Endothelial cell of umbilical vein (primary cell): ENCODE data around the gene SYNE1. TPM values are rescaled to one million over a fixed set of nuclear protein-coding genes. Genes with fewer than 3 reads are reported as not detected.

Source experiments
- BruUV-seq: library from RNA; stranded (reverse); fragments of 400-500 nt; replicated peaks from 2 replicates; lab custom pipeline; 2021; lab: Mats Ljungman, UMichigan
- CTCF ChIA-PET: fragments of 300-600, 350-600 bp; sonication (Branson Sonifier 250); formaldehyde crosslinking; loops from one replicate; lab custom pipeline; 2021; ENCODE audit warnings: antibody characterized with exemption, inconsistent platforms; lab: Charles Lee
- POLR2A ChIA-PET: fragments of 300-600, 350-600 bp; sonication (Branson Sonifier 250); formaldehyde crosslinking; loops from one replicate; lab custom pipeline; 2021; ENCODE audit warnings: antibody characterized with exemption, inconsistent platforms; lab: Charles Lee
- DNase-seq: peaks from one replicate; pipeline ENCODE4 v3.0.0-alpha.2; 2011; ENCODE audit warnings: low read depth, low spot score
- FAIRE-seq: peaks from 2 replicates; lab custom pipeline; 2011; peaks lifted over from hg19 to GRCh38; lab: Jason Lieb, UNC
- H2AFZ ChIP-seq: 2 replicates; pipeline ENCODE4 v1.6.0; 2012; ENCODE audit warnings: low read depth, low read length, control low read depth, inconsistent platforms
- H3K27ac ChIP-seq: 2 replicates; pipeline ENCODE4 v1.5.1; 2011; ENCODE audit warnings: low read depth, mild to moderate bottlenecking, control low read depth, low read length, moderate library complexity; ENCODE audit not compliant: insufficient read depth
- H3K27me3 ChIP-seq, 2 experiments: 2 replicates each; pipeline versions ENCODE4 v1.6.0 to v1.6.1; 2011; ENCODE audit warnings: low read length in 2 of 2, mixed read lengths in 1 of 2; ENCODE audit not compliant: control insufficient read depth in 2 of 2, insufficient read depth in 2 of 2
- H3K36me3 ChIP-seq, 2 experiments: 2 replicates in 1 of 2; 3 replicates in 1 of 2; pipeline ENCODE4 v1.5.1; 2011; ENCODE audit warnings: low read length in 2 of 2, mild to moderate bottlenecking in 1 of 2, moderate library complexity in 1 of 2; ENCODE audit not compliant: control insufficient read depth in 2 of 2, insufficient read depth in 2 of 2; ENCODE audit errors: extremely low read depth in 1 of 2
- H3K4me1 ChIP-seq: 3 replicates; pipeline ENCODE4 v1.5.1; 2011; ENCODE audit warnings: mild to moderate bottlenecking, low read length; ENCODE audit not compliant: control insufficient read depth, insufficient read depth; ENCODE audit errors: extremely low read depth
- H3K4me2 ChIP-seq: 2 replicates; pipeline ENCODE4 v1.6.1; 2011; ENCODE audit warnings: low read length, control low read depth, mixed read lengths; ENCODE audit not compliant: insufficient read depth
- H3K4me3 ChIP-seq, 3 experiments: fragments of 200-600 bp in 1 of 3; sonication (generic), shearing (Covaris generic) in 1 of 3; replicated peaks in 1 of 3; 2 replicates each; pipeline ENCODE4 v1.5.1; 2011 to 2016; ENCODE audit warnings: control low read depth in 3 of 3, low read length in 3 of 3, mild to moderate bottlenecking in 2 of 3, inconsistent platforms in 1 of 3, low read depth in 1 of 3, moderate library complexity in 1 of 3; ENCODE audit not compliant: insufficient read depth in 1 of 3
- H3K79me2 ChIP-seq: 2 replicates; pipeline ENCODE4 v1.6.0; 2012; ENCODE audit warnings: low read length, inconsistent platforms; ENCODE audit not compliant: control insufficient read depth, insufficient read depth
- H3K9ac ChIP-seq: replicated peaks from 2 replicates; pipeline ENCODE3; 2011; ENCODE audit warnings: low read length, control low read depth; ENCODE audit not compliant: insufficient read depth; ENCODE audit errors: extremely low read depth
- H3K9me1 ChIP-seq: replicated peaks from 3 replicates; pipeline ENCODE4 v1.6.0; 2011; ENCODE audit warnings: mild to moderate bottlenecking, low read length; ENCODE audit not compliant: control insufficient read depth, insufficient read depth; ENCODE audit errors: extremely low read depth
- H3K9me3 ChIP-seq: replicated peaks from 2 replicates; pipeline ENCODE4 v1.5.1; 2012; ENCODE audit warnings: low read length, inconsistent platforms; ENCODE audit not compliant: control insufficient read depth, insufficient read depth
- H4K20me1 ChIP-seq: replicated peaks from 2 replicates; pipeline ENCODE3; 2011; ENCODE audit warnings: mild to moderate bottlenecking, low read length; ENCODE audit not compliant: control insufficient read depth, insufficient read depth; ENCODE audit errors: extremely low read depth
- CTCF ChIP-seq, 2 donors: IDR thresholded peaks; 1 replicate in 1 of 2; 2 replicates in 1 of 2; pipeline ENCODE4 v1.5.1; 2011; ENCODE audit warnings: low read length in 2 of 2, mild to moderate bottlenecking in 2 of 2, moderate library complexity in 2 of 2, control low read depth in 1 of 2, inconsistent platforms in 1 of 2, low read depth in 1 of 2; ENCODE audit not compliant: insufficient read depth in 1 of 2; ENCODE audit errors: extremely low read depth in 1 of 2
- EZH2 ChIP-seq: IDR thresholded peaks from 2 replicates; pipeline ENCODE4 v1.6.1; 2012; ENCODE audit warnings: borderline replicate concordance, low read depth, mild to moderate bottlenecking, moderate library complexity, low read length, inconsistent platforms; ENCODE audit not compliant: severe bottlenecking
- FOS ChIP-seq: IDR thresholded peaks from 2 replicates; pipeline ENCODE4 v1.6.1; 2011; ENCODE audit warnings: mild to moderate bottlenecking, low read length, moderate library complexity, borderline replicate concordance; ENCODE audit not compliant: insufficient read depth
- GATA2 ChIP-seq: IDR thresholded peaks from 2 replicates; pipeline ENCODE4 v1.7.0; 2011; ENCODE audit warnings: low read depth, mild to moderate bottlenecking, moderate library complexity, mixed read lengths, low read length; ENCODE audit not compliant: insufficient read length, insufficient read depth
- JUN ChIP-seq: IDR thresholded peaks from 2 replicates; pipeline ENCODE4 v1.6.1; 2011; ENCODE audit warnings: borderline replicate concordance, low read depth; ENCODE audit not compliant: insufficient read length, insufficient read depth
- MAX ChIP-seq: IDR thresholded peaks from 2 replicates; pipeline ENCODE4 v1.6.1; 2011; ENCODE audit not compliant: insufficient read depth, insufficient read length
- MYC ChIP-seq: IDR thresholded peaks from one replicate; pipeline ENCODE4 v1.6.1; 2011; ENCODE audit warnings: mild to moderate bottlenecking, low read depth, low read length
- POLR2A ChIP-seq: IDR thresholded peaks from 2 replicates; pipeline ENCODE4 v1.6.1; 2012; ENCODE audit warnings: low read depth, mild to moderate bottlenecking, control low read depth, low read length
- POLR2AphosphoS5 ChIP-seq: IDR thresholded peaks from 2 replicates; pipeline ENCODE4 v1.6.1; 2012; ENCODE audit warnings: low read depth, mild to moderate bottlenecking, control low read depth, low read length, moderate library complexity; ENCODE audit not compliant: insufficient read depth
- dilution Hi-C: fragments of 300-500 bp; cut with MboI; formaldehyde crosslinking; loops from one replicate; pipeline ENCODE4 v1.15.0; 2019; ENCODE audit warnings: low sequenced_read_pairs; ENCODE audit not compliant: extremely low pct_ligation_motif_present
- intact Hi-C: fragments of 100-400 bp; cut with micrococcal nuclease; formaldehyde crosslinking; loops from one replicate; pipeline ENCODE4 v1.10.0; 2022
- polyA plus RNA-seq, 4 experiments: library from polyadenylated mRNA; depleted of rRNA in 3 of 4; stranded (reverse) in 3 of 4; unstranded in 1 of 4; fragments of >200 nt; gene quantifications; 2 replicates each; pipeline versions ENCODE4 v1.2.1 to v1.2.3, GENCODE V29; 2011 to 2012; ENCODE audit warnings: missing spikeins in 1 of 4
- total RNA-seq: library from RNA; stranded (reverse); gene quantifications from 2 replicates; pipeline ENCODE4 v1.2.3, GENCODE V29; 2021

Gene SYNE1
- total and polyA plus RNA-seq, 2 donors (not counting 3 experiments of a cell fraction or from before 2014, with no cell fraction given): 26.5 to 52.3 TPM

GRCh38 chr6:152378169-152378568, 259.0 kb downstream of the SYNE1 start:
- Histone ChIP-seq H3K27me3 (no peaks in the 10 kb centered on the region), H3K9ac (no peak overlapping the region), H3K9me1 (no peaks in the 10 kb centered on the region), H3K4me2 (no peak overlapping the region), H3K79me2 (no peaks in the 10 kb centered on the region), H3K4me3 (no peak overlapping the region), H4K20me1 (no peaks in the 10 kb centered on the region), H3K9me3 (no peaks in the 10 kb centered on the region), H2AFZ (no peak overlapping the region), H3K4me1 (peaks cover 23% of the 10 kb centered on the region), H3K36me3 (no peaks in the 10 kb centered on the region), H3K27ac (no peak overlapping the region)
- CTCF ChIA-PET: interaction anchor here (1.2 kb wide), 1 partner anchor 265 kb away, joined by 3 read pairs; no protein-coding TSS in a partner anchor
- intact Hi-C loops: no loop called here
- DNase-seq (no peak), FAIRE-seq (no peak)
- TF ChIP-seq POLR2AphosphoS5 (no peak), JUN (no peak), GATA2 (no peak), EZH2 (no peak), CTCF (IDR thresholded peaks at IDR 0.05; ENCODE audit: extremely low read depth in 1 of 2, insufficient read depth in 1 of 2, low read depth in 1 of 2, low read length in 2 of 2) (no peak), MAX (no peak), FOS (no peak), MYC (no peak), POLR2A (no peak)
- POLR2A ChIA-PET: no interaction called here
- no TSS peak for BruUV-seq
- dilution Hi-C loops: no loop called here
